OCI-LY1 (cell line): ENCODE measurements around the gene NUDT4.

Experiments
- H2AFZ ChIP-seq: fragments of 200-600 bp; sonication (generic), shearing (Covaris generic); 2 replicates; pipeline ENCODE4 v1.6.0; 2014; ENCODE audit warnings: antibody characterized with exemption, mild to moderate bottlenecking, low read length
- H3F3A ChIP-seq: fragments of 200-600 bp; sonication (generic), shearing (Covaris generic); 2 replicates; pipeline ENCODE4 v1.6.0; 2014; ENCODE audit warnings: mild to moderate bottlenecking, antibody characterized with exemption, low read length, moderate library complexity; ENCODE audit not compliant: insufficient read depth
- H3K27ac ChIP-seq: fragments of 200-600 bp; sonication (generic); 2 replicates; pipeline ENCODE4 v1.5.1; 2014; ENCODE audit warnings: low read length, mixed run types, mild to moderate bottlenecking, low read depth; ENCODE audit not compliant: poor library complexity, severe bottlenecking
- H3K27me3 ChIP-seq: fragments of 200-600 bp; sonication (generic); 2 replicates; pipeline ENCODE4 v1.6.0; 2014; ENCODE audit warnings: antibody characterized with exemption, mild to moderate bottlenecking, low read length, moderate library complexity; ENCODE audit not compliant: insufficient read depth
- H3K36me3 ChIP-seq: fragments of 200-600 bp; sonication (generic); 2 replicates; pipeline ENCODE4 v1.6.1; 2014; ENCODE audit warnings: mild to moderate bottlenecking, antibody characterized with exemption, low read length, moderate library complexity, mixed read lengths; ENCODE audit not compliant: insufficient read depth
- H3K4me1 ChIP-seq: fragments of 200-600 bp; sonication (generic); 2 replicates; pipeline ENCODE4 v1.5.1; 2014; ENCODE audit warnings: mild to moderate bottlenecking, low read length, moderate library complexity; ENCODE audit not compliant: insufficient read depth, severe bottlenecking
- H3K4me2 ChIP-seq: fragments of 200-600 bp; sonication (generic), shearing (Covaris generic); 2 replicates; pipeline ENCODE4 v1.6.1; 2014; ENCODE audit warnings: low read length
- H3K4me3 ChIP-seq: fragments of 200-600 bp; sonication (generic); 2 replicates; pipeline ENCODE4 v1.5.1; 2014; ENCODE audit warnings: low read length, low read depth, mild to moderate bottlenecking, mixed read lengths; ENCODE audit not compliant: poor library complexity, severe bottlenecking
- H3K79me2 ChIP-seq: fragments of 200-600 bp; shearing (Covaris generic); 2 replicates; pipeline ENCODE4 v1.6.1; 2016; ENCODE audit warnings: mixed run types, low read length, mixed read lengths; ENCODE audit not compliant: insufficient read depth
- H3K9ac ChIP-seq: fragments of 200-600 bp; sonication (generic), shearing (Covaris generic); 2 replicates; pipeline ENCODE4 v1.6.1; 2014; ENCODE audit warnings: mild to moderate bottlenecking, low read length, mixed read lengths
- H3K9me2 ChIP-seq: fragments of 200-600 bp; sonication (generic), shearing (Covaris generic); 2 replicates; pipeline ENCODE4 v1.6.1; 2014; ENCODE audit warnings: low read depth, mild to moderate bottlenecking, low read length, mixed read lengths
- H3K9me3 ChIP-seq: fragments of 200-600 bp; shearing (Covaris generic); 2 replicates; pipeline ENCODE4 v1.6.1; 2014; ENCODE audit warnings: low read length, mixed read lengths
- H4K20me1 ChIP-seq: fragments of 200-600 bp; sonication (generic), shearing (Covaris generic); 2 replicates; pipeline ENCODE4 v1.6.0; 2016; ENCODE audit warnings: mild to moderate bottlenecking, low read length; ENCODE audit not compliant: insufficient read depth
- CTCF ChIP-seq: fragments of 200-600 bp; sonication (generic), shearing (Covaris generic); IDR thresholded peaks from 2 replicates; pipeline ENCODE4 v1.5.1; 2017; ENCODE audit warnings: mild to moderate bottlenecking, antibody characterized with exemption, low read length, moderate library complexity, mixed read lengths
- EZH2 ChIP-seq: fragments of 200-600 bp; sonication (generic), shearing (Covaris generic); IDR thresholded peaks from 2 replicates; pipeline ENCODE4 v1.8.0; 2017; ENCODE audit warnings: borderline replicate concordance, mixed run types, mild to moderate bottlenecking, antibody characterized with exemption, low read length, moderate library complexity, mixed read lengths

NUDT4 gene

GRCh38 chr12:93377252-93378195 is at the start of gene NUDT4:
Gene NUDT4, plus strand, starts transcription at chr12:93377925. Its CDS starts 398 bp downstream, at chr12:93378323.
- TF ChIP-seq EZH2 (no peak), CTCF (no peak)
- H3K4me1 ChIP-seq: peaks cover 31% of the 10 kb centered on the region
- peaks cover 8% of the 10 kb centered on the region; the same call in 1 of the 2 replicates for H3K79me2 ChIP-seq
- H3F3A ChIP-seq: no peaks in the 10 kb centered on the region
- H3K36me3 ChIP-seq: no peaks in the 10 kb centered on the region
- H2AFZ ChIP-seq: peak within 1 kb of the TSS; percentile 58; the same call in 1 of the 2 replicates
- H3K9me3 ChIP-seq: no peaks in the 10 kb centered on the region
- peak within 1 kb of the TSS; percentile 38 for H3K27ac ChIP-seq
- H3K27me3 ChIP-seq: no peaks in the 10 kb centered on the region
- H3K4me2 ChIP-seq: peak within 1 kb of the TSS; percentile 87
- no peaks in the 10 kb centered on the region for H3K9me2 ChIP-seq
- H4K20me1 ChIP-seq: no peaks in the 10 kb centered on the region
- peak within 1 kb of the TSS; percentile 92 for H3K4me3 ChIP-seq
- H3K9ac ChIP-seq: peak within 1 kb of the TSS; percentile 89

DNA sequence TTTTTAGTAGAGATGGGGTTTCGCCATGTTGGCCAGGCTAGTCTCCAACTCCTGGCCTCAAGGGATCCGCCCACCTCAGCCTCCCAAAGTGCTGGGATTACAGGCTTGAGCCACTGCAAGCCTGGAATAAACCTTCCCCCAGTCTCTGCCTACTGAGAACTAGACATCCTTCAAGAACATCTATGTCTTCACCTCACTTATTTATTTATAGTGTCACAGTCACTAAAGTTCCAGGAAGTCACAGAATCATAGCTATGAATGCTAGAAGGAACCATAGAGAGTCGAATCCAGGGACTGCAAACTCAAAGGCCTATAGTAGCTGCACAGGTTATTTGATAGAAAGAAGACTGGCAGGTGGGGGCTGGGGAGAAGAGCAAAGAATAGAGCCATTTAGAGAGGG is 44.7 kb upstream of the NUDT4 start:
- TF ChIP-seq CTCF (no peak), EZH2 (no peak)
- Histone ChIP-seq H2AFZ (no peak overlapping the region), H3K9me3 (no peaks in the 10 kb centered on the region), H3K4me2 (no peak overlapping the region), H3K4me3 (no peak overlapping the region), H3K27ac (no peak overlapping the region), H3K79me2 (no peaks in the 10 kb centered on the region), H3K9ac (no peak overlapping the region), H3F3A (no peaks in the 10 kb centered on the region), H3K36me3 (no peaks in the 10 kb centered on the region), H3K27me3 (no peaks in the 10 kb centered on the region), H3K4me1 (no peaks in the 10 kb centered on the region), H4K20me1 (no peaks in the 10 kb centered on the region), H3K9me2 (no peaks in the 10 kb centered on the region)

- Histone ChIP-seq H3K9me3 (no peaks in the 10 kb centered on the region), H3K9me2 (no peaks in the 10 kb centered on the region), H3K4me1 (no peaks in the 10 kb centered on the region), H4K20me1 (no peaks in the 10 kb centered on the region), H3K79me2 (no peaks in the 10 kb centered on the region), H2AFZ (no peak overlapping the region), H3K27ac (no peak overlapping the region), H3F3A (no peaks in the 10 kb centered on the region), H3K4me3 (no peak overlapping the region), H3K9ac (no peak overlapping the region), H3K27me3 (no peaks in the 10 kb centered on the region), H3K36me3 (no peaks in the 10 kb centered on the region), H3K4me2 (no peak overlapping the region)
- no peak for TF ChIP-seq EZH2
- TF ChIP-seq CTCF: no peak
Observed at GRCh38 chr12:93333828-93334227, 43.9 kb upstream of the NUDT4 start.
